Measurements from ENCODE around the gene MYH14. TPM values are rescaled to one million over a fixed set of nuclear protein-coding genes. Genes with fewer than 3 reads are reported as not detected.

The MYH14 gene
- polyA plus RNA-seq, 3 donors, result 23.1 to 33.4 (median 24.1) TPM

Other genes with a start within 250 kb of the MYH14 start
- gene SIGLEC11, start 242.4 kb upstream of the MYH14 start, polyA plus RNA-seq (ENCODE audit: insufficient read length in 3 of 3), result 1 to 10 TPM; 4.9 to 6.6 (median 5.0) TPM
- gene VRK3, start 178.2 kb upstream of the MYH14 start, polyA plus RNA-seq (ENCODE audit: insufficient read length in 3 of 3), result 10 to 100 TPM; 48.2 to 54.1 (median 49.6) TPM
- 10 to 100 TPM; 16.5 to 19.0 (median 16.5) TPM for gene ZNF473, start 177.6 kb upstream of the MYH14 start, polyA plus RNA-seq (ENCODE audit: insufficient read length in 3 of 3)
- under 1 TPM in 2 of 3 donors, not detected in 1; 0.22 to 0.53 TPM for gene IZUMO2, start 40.3 kb upstream of the MYH14 start, polyA plus RNA-seq (ENCODE audit: insufficient read length in 3 of 3)
- 10 to 100 TPM; 35.0 to 71.8 (median 41.6) TPM for gene KCNC3, start 125.8 kb downstream of the MYH14 start, polyA plus RNA-seq (ENCODE audit: insufficient read length in 3 of 3)
- 10 to 100 TPM in 1 of 3 donors, 1 to 10 TPM in 2; 9.3 to 15.3 (median 9.8) TPM for gene NAPSA, start 162.0 kb downstream of the MYH14 start, polyA plus RNA-seq (ENCODE audit: insufficient read length in 3 of 3)
- gene NR1H2, start 172.8 kb downstream of the MYH14 start, polyA plus RNA-seq (ENCODE audit: insufficient read length in 3 of 3), result 10 to 100 TPM; 25.0 to 43.5 (median 38.5) TPM
- 10 to 100 TPM; 24.1 to 36.6 (median 33.2) TPM for gene POLD1, start 180.7 kb downstream of the MYH14 start, polyA plus RNA-seq (ENCODE audit: insufficient read length in 3 of 3)
- gene SPIB, start 215.3 kb downstream of the MYH14 start, polyA plus RNA-seq (ENCODE audit: insufficient read length in 3 of 3), result 1 to 10 TPM in 1 of 3 donors, under 1 TPM in 2; 0.97 to 1.4 (median 0.99) TPM
- 1 to 10 TPM in 1 of 3 donors, under 1 TPM in 2; 0.61 to 1.2 (median 0.89) TPM for gene MYBPC2, start 229.3 kb downstream of the MYH14 start, polyA plus RNA-seq (ENCODE audit: insufficient read length in 3 of 3)